ENCODE data around the gene SHISAL2A. TPM values are rescaled to one million over a fixed set of nuclear protein-coding genes. Genes with fewer than 3 reads are reported as not detected.
A peak's percentile ranks its signal among the peaks of the same experiment; 100 is the strongest.

SHISAL2A gene
- total and polyA plus RNA-seq, 2 of the 13 experiments (the other 11 are each of a cell fraction or from before 2014, with no cell fraction given), result not detected

DNA sequence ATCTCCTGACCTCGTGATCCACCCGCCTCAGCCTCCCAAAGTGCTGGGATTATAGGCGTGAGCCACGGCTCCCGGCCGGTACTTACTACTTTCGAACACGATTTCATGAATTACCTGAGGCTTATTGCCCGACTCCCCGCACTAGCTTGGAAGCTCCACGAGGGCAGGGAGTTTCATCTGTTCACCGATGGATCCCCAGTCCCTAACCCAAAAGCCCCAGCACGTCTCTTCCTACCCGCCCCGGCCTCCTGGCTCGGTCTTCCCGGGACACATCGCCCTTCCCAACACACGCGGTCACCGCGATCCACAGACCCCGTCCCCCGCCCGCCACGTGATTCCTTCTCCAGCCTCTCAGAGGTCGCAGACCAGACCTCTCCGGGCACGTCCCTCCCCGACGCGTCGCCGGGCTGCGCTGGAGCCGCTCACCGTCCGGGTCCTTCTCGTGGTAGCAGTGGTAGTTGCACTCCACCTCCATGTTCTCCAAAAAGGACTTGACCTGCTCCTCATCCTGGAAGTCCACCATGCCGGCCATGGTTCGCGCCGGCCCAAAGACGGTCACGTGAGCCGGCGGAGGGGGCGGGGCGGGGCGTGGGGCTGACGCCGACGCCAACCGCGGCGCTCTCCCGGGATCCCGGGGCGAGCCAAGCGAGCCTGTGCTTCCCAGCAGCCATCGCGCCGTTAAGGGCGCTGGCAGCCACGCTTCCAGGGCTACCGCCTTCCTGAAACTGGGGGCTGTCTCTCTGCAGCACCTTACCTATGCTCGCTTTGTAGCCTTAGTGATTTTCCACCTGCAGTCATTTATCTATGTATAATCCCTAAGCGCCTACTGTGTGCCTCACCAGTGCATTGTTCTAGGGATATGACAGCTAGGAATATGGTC is 65.1 kb downstream of the SHISAL2A start, which contains the start of gene COA7 (continued):
- TF ChIP-seq, protein P1, sequence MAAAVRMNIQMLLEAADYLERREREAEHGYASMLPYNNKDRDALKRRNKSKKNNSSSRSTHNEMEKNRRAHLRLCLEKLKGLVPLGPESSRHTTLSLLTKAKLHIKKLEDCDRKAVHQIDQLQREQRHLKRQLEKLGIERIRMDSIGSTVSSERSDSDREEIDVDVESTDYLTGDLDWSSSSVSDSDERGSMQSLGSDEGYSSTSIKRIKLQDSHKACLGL (CRISPR knock-in tag; IDR thresholded peaks at IDR 0.05), result peak; percentile 87
- no peak for TF ChIP-seq STAT5B (CRISPR knock-in tag; IDR thresholded peaks at IDR 0.05)
- TF ChIP-seq, protein P2, sequence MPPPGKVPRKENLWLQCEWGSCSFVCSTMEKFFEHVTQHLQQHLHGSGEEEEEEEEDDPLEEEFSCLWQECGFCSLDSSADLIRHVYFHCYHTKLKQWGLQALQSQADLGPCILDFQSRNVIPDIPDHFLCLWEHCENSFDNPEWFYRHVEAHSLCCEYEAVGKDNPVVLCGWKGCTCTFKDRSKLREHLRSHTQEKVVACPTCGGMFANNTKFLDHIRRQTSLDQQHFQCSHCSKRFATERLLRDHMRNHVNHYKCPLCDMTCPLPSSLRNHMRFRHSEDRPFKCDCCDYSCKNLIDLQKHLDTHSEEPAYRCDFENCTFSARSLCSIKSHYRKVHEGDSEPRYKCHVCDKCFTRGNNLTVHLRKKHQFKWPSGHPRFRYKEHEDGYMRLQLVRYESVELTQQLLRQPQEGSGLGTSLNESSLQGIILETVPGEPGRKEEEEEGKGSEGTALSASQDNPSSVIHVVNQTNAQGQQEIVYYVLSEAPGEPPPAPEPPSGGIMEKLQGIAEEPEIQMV (CRISPR knock-in tag; IDR thresholded peaks at IDR 0.05; ENCODE audit: low read depth), result peak; percentile 87
- TF ChIP-seq KAT8 (CRISPR knock-in tag; IDR thresholded peaks at IDR 0.05), result peak; percentile 87
- TF ChIP-seq MAZ (IDR thresholded peaks at IDR 0.05; ENCODE audit: borderline replicate concordance, low read depth, low read length), result no peak
- TF ChIP-seq MAZ (CRISPR knock-in tag; IDR thresholded peaks at IDR 0.05; ENCODE audit: low read depth), result peak; percentile 83
- no peak for TF ChIP-seq ZKSCAN5 (CRISPR knock-in tag; IDR thresholded peaks at IDR 0.05)
- peak; percentile 86 for TF ChIP-seq TAF1 (CRISPR knock-in tag; IDR thresholded peaks at IDR 0.05)
- peak; percentile 75 for TF ChIP-seq ZNF746 (CRISPR knock-in tag; IDR thresholded peaks at IDR 0.05)
- peak; percentile 76 to 90 for TF ChIP-seq POLR2A (IDR thresholded peaks at IDR 0.05; ENCODE audit: insufficient read depth in 1 of 2, low read depth in 2 of 2, low read length in 2 of 2)
- 0 out of 2 replicates have a peak, but pooled peaks have one; percentile 61 for TF ChIP-seq ZNF839 (CRISPR knock-in tag; IDR thresholded peaks at IDR 0.05; ENCODE audit: borderline replicate concordance)
- TF ChIP-seq, protein P3, sequence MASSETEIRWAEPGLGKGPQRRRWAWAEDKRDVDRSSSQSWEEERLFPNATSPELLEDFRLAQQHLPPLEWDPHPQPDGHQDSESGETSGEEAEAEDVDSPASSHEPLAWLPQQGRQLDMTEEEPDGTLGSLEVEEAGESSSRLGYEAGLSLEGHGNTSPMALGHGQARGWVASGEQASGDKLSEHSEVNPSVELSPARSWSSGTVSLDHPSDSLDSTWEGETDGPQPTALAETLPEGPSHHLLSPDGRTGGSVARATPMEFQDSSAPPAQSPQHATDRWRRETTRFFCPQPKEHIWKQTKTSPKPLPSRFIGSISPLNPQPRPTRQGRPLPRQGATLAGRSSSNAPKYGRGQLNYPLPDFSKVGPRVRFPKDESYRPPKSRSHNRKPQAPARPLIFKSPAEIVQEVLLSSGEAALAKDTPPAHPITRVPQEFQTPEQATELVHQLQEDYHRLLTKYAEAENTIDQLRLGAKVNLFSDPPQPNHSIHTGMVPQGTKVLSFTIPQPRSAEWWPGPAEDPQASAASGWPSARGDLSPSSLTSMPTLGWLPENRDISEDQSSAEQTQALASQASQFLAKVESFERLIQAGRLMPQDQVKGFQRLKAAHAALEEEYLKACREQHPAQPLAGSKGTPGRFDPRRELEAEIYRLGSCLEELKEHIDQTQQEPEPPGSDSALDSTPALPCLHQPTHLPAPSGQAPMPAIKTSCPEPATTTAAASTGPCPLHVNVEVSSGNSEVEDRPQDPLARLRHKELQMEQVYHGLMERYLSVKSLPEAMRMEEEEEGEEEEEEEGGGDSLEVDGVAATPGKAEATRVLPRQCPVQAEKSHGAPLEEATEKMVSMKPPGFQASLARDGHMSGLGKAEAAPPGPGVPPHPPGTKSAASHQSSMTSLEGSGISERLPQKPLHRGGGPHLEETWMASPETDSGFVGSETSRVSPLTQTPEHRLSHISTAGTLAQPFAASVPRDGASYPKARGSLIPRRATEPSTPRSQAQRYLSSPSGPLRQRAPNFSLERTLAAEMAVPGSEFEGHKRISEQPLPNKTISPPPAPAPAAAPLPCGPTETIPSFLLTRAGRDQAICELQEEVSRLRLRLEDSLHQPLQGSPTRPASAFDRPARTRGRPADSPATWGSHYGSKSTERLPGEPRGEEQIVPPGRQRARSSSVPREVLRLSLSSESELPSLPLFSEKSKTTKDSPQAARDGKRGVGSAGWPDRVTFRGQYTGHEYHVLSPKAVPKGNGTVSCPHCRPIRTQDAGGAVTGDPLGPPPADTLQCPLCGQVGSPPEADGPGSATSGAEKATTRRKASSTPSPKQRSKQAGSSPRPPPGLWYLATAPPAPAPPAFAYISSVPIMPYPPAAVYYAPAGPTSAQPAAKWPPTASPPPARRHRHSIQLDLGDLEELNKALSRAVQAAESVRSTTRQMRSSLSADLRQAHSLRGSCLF (CRISPR knock-in tag; IDR thresholded peaks at IDR 0.05; ENCODE audit: borderline replicate concordance), result peak; percentile 81
- TF ChIP-seq BRD4 (CRISPR knock-in tag; IDR thresholded peaks at IDR 0.05), result peak; percentile 49; the same call in 1 of the 2 replicates
- TF ChIP-seq SALL1 (CRISPR knock-in tag; IDR thresholded peaks at IDR 0.05), result peak; percentile 93
- TF ChIP-seq, protein P4, sequence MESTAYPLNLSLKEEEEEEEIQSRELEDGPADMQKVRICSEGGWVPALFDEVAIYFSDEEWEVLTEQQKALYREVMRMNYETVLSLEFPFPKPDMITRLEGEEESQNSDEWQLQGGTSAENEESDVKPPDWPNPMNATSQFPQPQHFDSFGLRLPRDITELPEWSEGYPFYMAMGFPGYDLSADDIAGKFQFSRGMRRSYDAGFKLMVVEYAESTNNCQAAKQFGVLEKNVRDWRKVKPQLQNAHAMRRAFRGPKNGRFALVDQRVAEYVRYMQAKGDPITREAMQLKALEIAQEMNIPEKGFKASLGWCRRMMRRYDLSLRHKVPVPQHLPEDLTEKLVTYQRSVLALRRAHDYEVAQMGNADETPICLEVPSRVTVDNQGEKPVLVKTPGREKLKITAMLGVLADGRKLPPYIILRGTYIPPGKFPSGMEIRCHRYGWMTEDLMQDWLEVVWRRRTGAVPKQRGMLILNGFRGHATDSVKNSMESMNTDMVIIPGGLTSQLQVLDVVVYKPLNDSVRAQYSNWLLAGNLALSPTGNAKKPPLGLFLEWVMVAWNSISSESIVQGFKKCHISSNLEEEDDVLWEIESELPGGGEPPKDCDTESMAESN (CRISPR knock-in tag; conservative IDR thresholded peaks at IDR 0.05), result peak; percentile 96
- peak; percentile 50 for TF ChIP-seq AGO1 (IDR thresholded peaks at IDR 0.05; ENCODE audit: low read depth, low read length, poor library complexity, severe bottlenecking)
- TF ChIP-seq HOXA5 (CRISPR knock-in tag; IDR thresholded peaks at IDR 0.05), result peak; percentile 88
- TF ChIP-seq ISX (CRISPR knock-in tag; conservative IDR thresholded peaks at IDR 0.05), result no peak
- no peak for TF ChIP-seq ZBTB8A (CRISPR knock-in tag; IDR thresholded peaks at IDR 0.05; ENCODE audit: borderline replicate concordance, low read depth)
- peak; percentile 80 for TF ChIP-seq HIVEP1 (CRISPR knock-in tag; IDR thresholded peaks at IDR 0.05)
- TF ChIP-seq MLLT10 (CRISPR knock-in tag; IDR thresholded peaks at IDR 0.05), result no peak
- TF ChIP-seq CENPX (CRISPR knock-in tag; IDR thresholded peaks at IDR 0.05), result no peak

Data from HepG2 (cell line).